CD4-positive, alpha-beta T cell treated with Interleukin-1 beta for 1 hour (primary cell): ENCODE data around the gene LUZP4.
"Not testable (repeated sequence)": the region's sequence is repeated elsewhere in the genome, so short reads cannot be mapped to it uniquely, and the experiment has no call there.

Experiments
- DNase-seq, 2 donors: peaks; one replicate each; pipeline ENCODE4 v3.0.0-alpha.2; 2020 to 2022

Gene LUZP4

DNA sequence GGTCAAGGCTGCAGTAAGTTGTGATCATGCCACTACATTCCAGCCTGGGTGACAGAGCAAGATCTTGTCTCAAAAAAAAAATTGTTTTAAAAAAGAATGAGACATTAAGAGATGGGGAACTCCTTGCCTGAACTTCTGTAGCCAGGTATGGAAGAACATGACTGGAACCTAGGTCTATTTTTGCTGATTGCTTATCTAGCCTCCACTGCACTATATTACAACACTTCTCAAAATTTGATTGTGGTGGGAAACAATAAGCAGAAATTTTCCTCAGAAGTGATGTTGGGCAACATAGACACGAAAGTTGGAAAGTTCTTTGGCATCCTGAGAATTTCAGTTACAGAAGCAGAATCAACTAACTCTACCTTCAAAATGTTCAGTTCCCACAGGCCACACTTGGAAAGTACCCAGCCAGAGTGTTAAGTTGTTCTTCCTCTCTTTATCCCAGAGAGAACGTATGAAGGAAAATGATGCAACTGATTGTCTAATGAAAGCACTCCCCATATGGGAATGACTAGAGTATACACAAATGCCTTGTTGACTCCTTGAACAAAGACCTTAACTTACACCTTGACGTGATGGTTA lies 50.0 kb downstream of the LUZP4 start:
- no peak for DNase-seq

DNA sequence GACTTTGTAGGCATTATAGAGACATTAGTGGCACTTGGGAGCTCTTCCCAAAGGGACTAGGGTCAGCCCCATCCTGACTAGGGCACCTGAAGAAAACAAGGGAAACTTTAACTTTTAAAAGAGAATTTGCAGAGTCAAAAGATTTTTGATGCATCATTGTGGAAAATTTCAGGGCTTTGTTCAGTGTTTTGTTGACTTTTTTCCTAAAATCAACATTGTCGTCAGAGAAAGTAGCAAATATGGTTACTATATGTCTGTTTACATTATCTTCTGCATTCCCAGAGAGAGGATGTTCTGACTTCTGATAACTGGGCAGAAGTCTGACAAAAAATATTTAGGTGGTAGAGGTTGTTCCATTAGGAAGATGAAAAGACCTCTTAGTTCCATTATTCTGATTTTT lies 51.9 kb downstream of the LUZP4 start:
- no peak for DNase-seq

DNA sequence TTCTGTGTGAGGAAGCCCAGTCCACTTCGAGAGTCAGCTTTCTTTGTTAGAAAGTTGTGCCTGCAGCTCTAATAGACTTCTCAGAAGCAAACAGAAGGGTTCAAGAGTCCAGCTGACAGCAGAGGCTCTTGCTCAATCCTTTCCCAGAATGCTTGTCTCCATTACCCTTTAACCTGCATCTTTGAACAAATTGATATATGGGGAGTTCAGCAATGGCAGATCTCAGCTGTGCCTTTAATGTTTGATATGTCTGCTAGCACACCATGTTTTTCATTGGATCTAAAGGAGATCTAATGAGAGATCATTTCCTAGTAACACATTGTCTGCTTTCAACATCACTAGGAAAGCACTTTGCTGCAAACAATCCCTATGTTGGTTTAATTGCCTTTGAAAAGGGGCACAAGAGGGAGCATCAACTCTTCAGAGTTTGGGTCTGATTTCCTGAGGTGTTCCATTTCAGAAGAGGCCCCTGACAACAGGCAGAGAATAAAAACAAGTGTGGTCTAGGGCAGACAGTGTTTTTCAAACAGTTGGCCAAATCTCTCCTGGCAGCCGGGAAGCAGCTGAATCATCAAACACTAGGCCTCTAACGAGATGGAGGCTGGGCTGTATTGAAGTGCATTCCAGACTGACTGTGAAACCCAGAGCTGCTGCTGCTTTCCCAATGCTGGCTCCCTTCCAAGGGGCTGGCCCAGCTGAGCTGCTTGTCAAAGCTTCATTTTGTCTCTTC lies 55.5 kb downstream of the LUZP4 start:
- DNase-seq, result no peak

- DNase-seq, result no peak
Observed at GRCh38 chrX:115345615-115346014, 56.1 kb downstream of the LUZP4 start.

- DNase-seq, result not testable (repeated sequence)
Observed at GRCh38 chrX:115346738-115347137, 57.2 kb downstream of the LUZP4 start.

- no peak for DNase-seq
Observed at GRCh38 chrX:115348446-115349225, 59.1 kb downstream of the LUZP4 start.

DNA sequence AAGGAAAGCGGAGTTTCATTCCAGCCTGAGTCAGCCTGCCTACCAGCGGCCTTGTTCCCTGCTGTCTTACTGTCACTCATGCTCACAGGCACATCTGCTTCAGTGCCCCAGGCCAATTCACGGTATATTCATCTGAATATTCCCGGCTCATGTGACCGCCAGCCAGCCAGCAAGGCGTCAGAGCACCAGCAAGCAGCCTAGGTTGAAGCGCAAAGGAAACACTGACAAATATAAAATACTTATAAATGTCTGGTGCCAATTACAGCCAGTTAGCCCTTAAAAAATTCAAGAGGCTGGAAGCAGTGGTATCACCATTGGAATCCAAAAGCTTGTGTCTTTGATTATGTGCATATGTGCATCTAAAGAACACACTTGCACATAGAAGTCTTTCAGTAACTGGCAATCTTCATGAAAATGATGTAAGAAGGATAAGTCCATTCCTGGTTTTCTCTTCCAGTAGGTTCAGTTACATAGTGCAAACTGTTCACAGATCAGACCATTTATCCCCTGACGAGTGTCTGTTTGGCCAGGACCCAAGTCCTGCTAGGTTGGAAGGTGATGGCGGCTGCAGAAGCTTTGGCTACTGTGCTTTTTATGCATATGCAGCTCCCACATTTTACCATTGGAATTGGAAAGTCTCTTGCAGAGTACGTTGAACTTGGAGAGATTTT lies 61.3 kb downstream of the LUZP4 start:
- no peak for DNase-seq

GRCh38 chrX:115356369-115356768 lies 66.9 kb downstream of the LUZP4 start:
- DNase-seq, result no peak
